H1 (cell line): ENCODE measurements around the gene ZNF70. TPM values are rescaled to one million over a fixed set of nuclear protein-coding genes. Genes with fewer than 3 reads are reported as not detected.

Experiments
- ATF3 ChIP-seq: IDR thresholded peaks from 2 replicates; pipeline ENCODE4 v1.6.1; 2011; ENCODE audit warnings: low read depth, mild to moderate bottlenecking, low read length; ENCODE audit not compliant: insufficient read depth
- JUN ChIP-seq: IDR thresholded peaks from 2 replicates; pipeline ENCODE4 v1.6.1; 2011; ENCODE audit warnings: low read depth, mild to moderate bottlenecking, improper control_type of control experiment, low read length
- SIN3A ChIP-seq, 2 experiments: IDR thresholded peaks in 1 of 2; conservative IDR thresholded peaks in 1 of 2; 2 replicates each; pipeline ENCODE4 v1.6.1; 2011 to 2012; ENCODE audit warnings: low read length in 2 of 2, improper control_type of control experiment in 1 of 2, low read depth in 1 of 2, mild to moderate bottlenecking in 1 of 2
- USF2 ChIP-seq: IDR thresholded peaks from 2 replicates; pipeline ENCODE4 v1.6.1; 2011; ENCODE audit warnings: low read length, improper control_type of control experiment
- polyA plus RNA-seq, 7 experiments: library from polyadenylated mRNA; depleted of rRNA in 3 of 7; stranded (reverse) in 5 of 7; unstranded in 2 of 7; fragments of >200 nt in 5 of 7; fragments of 200-250 nt in 2 of 7; gene quantifications; 1 replicate in 5 of 7; 2 replicates in 1 of 7; 4 replicates in 1 of 7; pipeline versions ENCODE4 v1.2.1 to v1.2.3, GENCODE V29; 2011 to 2013; ENCODE audit warnings: missing spikeins in 2 of 7, mixed read lengths in 2 of 7
- total RNA-seq: library from RNA; stranded (reverse); fragmentation: NEBNext Ultra II Directional; extraction: Animal tissue kit (Norgen Biotek cat#: 25700); gene quantifications from 2 replicates; pipeline ENCODE4 v1.2.1, GENCODE V29; 2021

The ZNF70 gene
- total and polyA plus RNA-seq, 2 of the 8 experiments (the other 6 are each of a cell fraction or from before 2014, with no cell fraction given) = 1.1 to 2.6 TPM

GRCh38 chr22:23752090-23752691 lies 1.3 kb upstream of the ZNF70 start (continued):
- TF ChIP-seq USF2 = no peak
- no peak for TF ChIP-seq JUN
- TF ChIP-seq SIN3A (conservative IDR thresholded peaks at IDR 0.05 in 1 of 2, IDR thresholded peaks at IDR 0.05 in 1 of 2; ENCODE audit: low read depth in 1 of 2, low read length in 2 of 2) = no peak
- TF ChIP-seq ATF3 = no peak
